B cell (primary cell): Measurements from ENCODE around the gene MLF2. TPM values are rescaled to one million over a fixed set of nuclear protein-coding genes. Genes with fewer than 3 reads are reported as not detected.

Source experiments
- ATAC-seq: fragments of 200-7000 bp; cut with Tn5 transposase; one replicate; pipeline ENCODE4 v1.10.0; 2021; ENCODE audit warnings: low read depth, mild to moderate bottlenecking, moderate number of reproducible peaks, moderate library complexity
- CTCF ChIA-PET: fragments of 350-600 bp; sonication (Branson Sonifier 250); formaldehyde crosslinking; loops from one replicate; lab custom pipeline; 2021; ENCODE audit warnings: antibody characterized with exemption, inconsistent platforms; lab: Charles Lee
- POLR2A ChIA-PET: fragments of 350-600 bp; sonication (Branson Sonifier 250); formaldehyde crosslinking; loops from one replicate; lab custom pipeline; 2021; ENCODE audit warnings: antibody characterized with exemption; lab: Charles Lee
- DNase-seq: peaks from one replicate; pipeline ENCODE4 v3.0.0; 2013
- H2AFZ ChIP-seq: 2 replicates; pipeline ENCODE4 v1.6.1; 2012; ENCODE audit warnings: mild to moderate bottlenecking, low read depth, low read length; ENCODE audit not compliant: insufficient read depth, poor library complexity, severe bottlenecking
- H3K27ac ChIP-seq, 2 donors: 1 replicate in 1 of 2; 2 replicates in 1 of 2; pipeline ENCODE4 v1.5.1; 2012 to 2013; ENCODE audit warnings: low read length in 2 of 2, mild to moderate bottlenecking in 2 of 2, moderate library complexity in 1 of 2
- H3K27me3 ChIP-seq, 4 experiments: fragments of 200-600 bp in 1 of 4; sonication (generic) in 1 of 4; replicated peaks in 1 of 4; 1 replicate in 2 of 4; 2 replicates in 2 of 4; pipeline versions ENCODE4 v1.6.1 to v1.7.0; 2013 to 2016; ENCODE audit warnings: low read length in 3 of 4, mild to moderate bottlenecking in 2 of 4, mixed read lengths in 1 of 4, moderate library complexity in 1 of 4; ENCODE audit not compliant: insufficient read depth in 4 of 4, control insufficient read depth in 3 of 4; ENCODE audit errors: control extremely low read depth in 1 of 4
- H3K36me3 ChIP-seq, 2 experiments: replicated peaks in 1 of 2; 1 replicate in 1 of 2; 2 replicates in 1 of 2; pipeline versions ENCODE4 v1.6.1 to v1.7.1; 2013; ENCODE audit warnings: low read length in 1 of 2; ENCODE audit not compliant: insufficient read depth in 2 of 2, control insufficient read depth in 1 of 2; ENCODE audit errors: control extremely low read depth in 1 of 2, extremely low read depth in 1 of 2
- H3K4me1 ChIP-seq, 2 donors: fragments of 200-600 bp in 1 of 2; sonication (generic) in 1 of 2; 1 replicate in 1 of 2; 2 replicates in 1 of 2; pipeline versions ENCODE4 v1.5.1 to v1.6.1; 2013 to 2017; ENCODE audit warnings: low read length in 2 of 2; ENCODE audit not compliant: control insufficient read depth in 2 of 2, insufficient read depth in 2 of 2
- H3K4me2 ChIP-seq: replicated peaks from 2 replicates; pipeline ENCODE3; 2012; ENCODE audit warnings: mild to moderate bottlenecking, low read depth, low read length; ENCODE audit not compliant: poor library complexity, severe bottlenecking
- H3K4me3 ChIP-seq, 5 experiments: fragments of 200-600 bp in 1 of 5; sonication (generic) in 1 of 5; 1 replicate in 3 of 5; 2 replicates in 2 of 5; pipeline versions ENCODE4 v1.5.1 to v1.7.0; 2011 to 2016; ENCODE audit warnings: low read length in 4 of 5, mild to moderate bottlenecking in 4 of 5, low read depth in 2 of 5, control low read depth in 1 of 5, moderate library complexity in 1 of 5; ENCODE audit not compliant: insufficient read depth in 1 of 5; ENCODE audit errors: control extremely low read depth in 1 of 5, extremely low read depth in 1 of 5
- H3K79me2 ChIP-seq: fragments of 200-600 bp; sonication (generic); one replicate; pipeline ENCODE4 v1.6.0; 2016; ENCODE audit warnings: low read length; ENCODE audit not compliant: control insufficient read depth, insufficient read depth
- H3K9ac ChIP-seq: fragments of 200-600 bp; sonication (generic); 2 replicates; pipeline ENCODE4 v1.6.1; 2017; ENCODE audit warnings: mild to moderate bottlenecking, low read length, moderate library complexity
- H3K9me3 ChIP-seq, 3 donors: one replicate each; pipeline versions ENCODE4 v1.6.1 to v1.7.1; 2013; ENCODE audit warnings: low read length in 2 of 3; ENCODE audit not compliant: control insufficient read depth in 2 of 3, insufficient read depth in 1 of 3; ENCODE audit errors: control extremely low read depth in 1 of 3
- H4K20me1 ChIP-seq: 2 replicates; pipeline ENCODE4 v1.6.0; 2012; ENCODE audit warnings: mild to moderate bottlenecking, low read length; ENCODE audit not compliant: insufficient read depth, control insufficient read depth, poor library complexity, severe bottlenecking
- H3K27ac Mint-ChIP-seq: one replicate; pipeline ENCODE4 v1.8.0; 2021; ENCODE audit warnings: mixed read lengths
- H3K27me3 Mint-ChIP-seq: one replicate; pipeline ENCODE4 v1.8.0; 2021; ENCODE audit warnings: mixed read lengths
- H3K4me1 Mint-ChIP-seq: one replicate; pipeline ENCODE4 v1.8.0; 2021; ENCODE audit warnings: mixed read lengths
- H3K4me3 Mint-ChIP-seq: one replicate; pipeline ENCODE4 v1.8.0; 2021; ENCODE audit warnings: mixed read lengths
- H3K9me3 Mint-ChIP-seq: one replicate; pipeline ENCODE4 v1.8.0; 2022; ENCODE audit warnings: mixed read lengths; ENCODE audit not compliant: insufficient read depth
- EZH2 ChIP-seq: IDR thresholded peaks from 2 replicates; pipeline ENCODE4 v1.6.1; 2012; ENCODE audit warnings: borderline replicate concordance, low read depth, mild to moderate bottlenecking, moderate library complexity, low read length; ENCODE audit not compliant: insufficient read depth, poor library complexity, severe bottlenecking
- WGBS: methylation state at CpG from one replicate; pipeline ENCODE4 v1.1.5; 2013; ENCODE audit warnings: missing lambda C conversion rate; ENCODE audit not compliant: insufficient coverage; 5-methylcytosine and 5-hydroxymethylcytosine counted together
- intact Hi-C: fragments of 100-400 bp; cut with micrococcal nuclease; formaldehyde crosslinking; loops from one replicate; pipeline ENCODE4 v1.10.0; 2022
- polyA plus RNA-seq: library from polyadenylated mRNA; depleted of rRNA; stranded (reverse); fragments of >200 nt; gene quantifications from 2 replicates; pipeline ENCODE4 v1.2.3, GENCODE V29; 2012
- total RNA-seq, 2 donors: library from RNA; stranded (reverse); fragments of 120-200 nt in 1 of 2; gene quantifications; 1 replicate in 1 of 2; 2 replicates in 1 of 2; pipeline versions ENCODE4 v1.2.3 to v1.2.4, GENCODE V29; 2013 to 2022
- TF ChIP-seq, protein P1 (sequence below): fragments of 200-600 bp; IDR thresholded peaks from one replicate; pipeline ENCODE4 v1.8.0; 2022; ENCODE audit warnings: antibody characterized with exemption, mild to moderate bottlenecking

Gene MLF2
- total and polyA plus RNA-seq, 2 donors (not counting 1 experiment from before 2014, with no cell fraction given), result 97.2 to 190 TPM

DNA sequence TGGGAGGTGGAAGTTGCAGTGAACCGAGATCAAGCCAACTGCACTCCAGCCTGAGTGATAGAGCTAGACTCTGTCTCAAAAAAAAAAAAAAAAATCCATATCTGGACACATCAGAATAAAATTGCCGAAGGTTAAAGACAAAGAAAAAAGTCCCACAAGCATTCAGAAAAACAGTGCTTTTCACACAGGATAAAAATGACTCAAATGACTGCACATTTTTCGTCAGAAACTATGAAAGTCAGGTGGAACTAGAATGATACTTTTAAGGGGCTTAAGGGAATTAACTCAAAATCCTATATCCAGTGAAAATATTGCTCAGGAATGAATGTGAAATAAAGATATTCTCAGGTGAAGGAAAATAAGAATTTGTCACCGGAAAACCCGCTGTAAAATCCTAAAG is 16.2 kb downstream of the MLF2 start:
- no peak for TF ChIP-seq EZH2
- TF ChIP-seq, protein P1, sequence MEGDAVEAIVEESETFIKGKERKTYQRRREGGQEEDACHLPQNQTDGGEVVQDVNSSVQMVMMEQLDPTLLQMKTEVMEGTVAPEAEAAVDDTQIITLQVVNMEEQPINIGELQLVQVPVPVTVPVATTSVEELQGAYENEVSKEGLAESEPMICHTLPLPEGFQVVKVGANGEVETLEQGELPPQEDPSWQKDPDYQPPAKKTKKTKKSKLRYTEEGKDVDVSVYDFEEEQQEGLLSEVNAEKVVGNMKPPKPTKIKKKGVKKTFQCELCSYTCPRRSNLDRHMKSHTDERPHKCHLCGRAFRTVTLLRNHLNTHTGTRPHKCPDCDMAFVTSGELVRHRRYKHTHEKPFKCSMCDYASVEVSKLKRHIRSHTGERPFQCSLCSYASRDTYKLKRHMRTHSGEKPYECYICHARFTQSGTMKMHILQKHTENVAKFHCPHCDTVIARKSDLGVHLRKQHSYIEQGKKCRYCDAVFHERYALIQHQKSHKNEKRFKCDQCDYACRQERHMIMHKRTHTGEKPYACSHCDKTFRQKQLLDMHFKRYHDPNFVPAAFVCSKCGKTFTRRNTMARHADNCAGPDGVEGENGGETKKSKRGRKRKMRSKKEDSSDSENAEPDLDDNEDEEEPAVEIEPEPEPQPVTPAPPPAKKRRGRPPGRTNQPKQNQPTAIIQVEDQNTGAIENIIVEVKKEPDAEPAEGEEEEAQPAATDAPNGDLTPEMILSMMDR, result no peak
- no peaks in the 10 kb centered on the region for H3K27me3 ChIP-seq
- H3K9ac ChIP-seq, result no peak overlapping the region
- ATAC-seq (no peak), DNase-seq (no peak)
- H3K27me3 Mint-ChIP-seq, result no peaks in the 10 kb centered on the region
- no peaks in the 10 kb centered on the region for H3K4me1 Mint-ChIP-seq
- CTCF ChIA-PET, result interaction anchor here (1.0 to 1.9 kb wide), 4 partner anchors 13 to 46 kb away, joined by 3 to 8 read pairs (median 4); partner anchors contain the start of gene COPS7A
- no peak overlapping the region for H3K4me2 ChIP-seq
- no peak overlapping the region for H3K4me3 Mint-ChIP-seq
- H3K9me3 Mint-ChIP-seq, result no peaks in the 10 kb centered on the region
- no peak overlapping the region for H3K4me3 ChIP-seq
- H3K79me2 ChIP-seq, result no peaks in the 10 kb centered on the region
- WGBS, result 100% methylated on average over 2 of the region's 5 CpGs
- peaks cover 3 to 8% of the 10 kb centered on the region in 2 experiments for H3K36me3 ChIP-seq
- no peak overlapping the region for H3K27ac ChIP-seq
- intact Hi-C loops, result no loop called here
- H2AFZ ChIP-seq, result no peak overlapping the region
- no peaks in the 10 kb centered on the region for H3K9me3 ChIP-seq
- H3K27ac Mint-ChIP-seq, result no peak overlapping the region
- POLR2A ChIA-PET, result no interaction called here
- H3K4me1 ChIP-seq, result no peaks in the 10 kb centered on the region
- no peaks in the 10 kb centered on the region for H4K20me1 ChIP-seq

- no peak overlapping the region for H3K4me3 ChIP-seq
- peaks cover 6% of the 10 kb centered on the region for H4K20me1 ChIP-seq
- peaks cover 5 to 19% of the 10 kb centered on the region in 2 experiments for H3K36me3 ChIP-seq
- POLR2A ChIA-PET, result no interaction called here
- 44% methylated on average over 7 of the region's 8 CpGs for WGBS
- Mint-ChIP-seq H3K27ac (no peak overlapping the region), H3K4me3 (no peak overlapping the region), H3K4me1 (no peaks in the 10 kb centered on the region), H3K9me3 (no peaks in the 10 kb centered on the region), H3K27me3 (no peaks in the 10 kb centered on the region)
- TF ChIP-seq, protein P1, result peak; percentile 43
- TF ChIP-seq EZH2, result no peak
- DNase-seq (peak; percentile 51), ATAC-seq (peak; percentile 68)
- H3K9ac ChIP-seq, result no peak overlapping the region
- H3K79me2 ChIP-seq, result no peaks in the 10 kb centered on the region
- no peaks in the 10 kb centered on the region for H3K4me1 ChIP-seq
- no peaks in the 10 kb centered on the region for H3K27me3 ChIP-seq
- no peak overlapping the region for H3K27ac ChIP-seq
- H2AFZ ChIP-seq, result no peak overlapping the region
- intact Hi-C loops, result loop anchor here (1.0 kb wide), 2 partner anchors 44 to 90 kb away; no protein-coding TSS in a partner anchor
- H3K9me3 ChIP-seq, result no peaks in the 10 kb centered on the region
- CTCF ChIA-PET, result interaction anchor here (0.7 to 1.9 kb wide), 4 partner anchors 12 to 57 kb away, joined by 3 to 8 read pairs (median 4); partner anchors contain the start of gene COPS7A
- no peak overlapping the region for H3K4me2 ChIP-seq
Observed at GRCh38 chr12:6735448-6736191, 17.3 kb downstream of the MLF2 start.
